Gastroesophageal sphincter (tissue), 4 donors: ENCODE data around the gene STPG2. TPM values are rescaled to one million over a fixed set of nuclear protein-coding genes. Genes with fewer than 3 reads are reported as not detected.

Experiments
- ATAC-seq: fragments of 150-250 bp; one replicate; pipeline ENCODE4 v1.9.1; 2016; ENCODE audit warnings: mild to moderate bottlenecking, moderate library complexity
- H3K27ac ChIP-seq, 4 donors: fragments of 200-600 bp; sonication (generic) in 3 of 4; 1 replicate in 3 of 4; 2 replicates in 1 of 4; pipeline ENCODE4 v1.5.1; 2016 to 2019
- H3K27me3 ChIP-seq: fragments of 200-600 bp; sonication (generic); one replicate; pipeline ENCODE4 v1.5.1; 2019
- H3K36me3 ChIP-seq, 2 donors: fragments of 200-600 bp; sonication (generic); one replicate each; pipeline ENCODE4 v1.5.1; 2019; ENCODE audit warnings: control low read depth in 1 of 2
- H3K4me1 ChIP-seq, 3 donors: fragments of 200-600 bp; sonication (generic); 1 replicate in 2 of 3; 2 replicates in 1 of 3; pipeline ENCODE4 v1.5.1; 2016 to 2019; ENCODE audit warnings: control low read depth in 2 of 3
- H3K4me3 ChIP-seq, 2 donors: fragments of 200-600 bp; sonication (generic); one replicate each; pipeline ENCODE4 v1.5.1; 2019; ENCODE audit warnings: mild to moderate bottlenecking in 1 of 2, moderate library complexity in 1 of 2
- H3K9me3 ChIP-seq, 3 donors: fragments of 200-600 bp; sonication (generic); one replicate each; pipeline ENCODE4 v1.5.1; 2017 to 2019; ENCODE audit warnings: control low read depth in 2 of 3
- EP300 ChIP-seq: sonication (generic); formaldehyde crosslinking; IDR thresholded peaks from one replicate; pipeline ENCODE4 v1.6.1; 2017; ENCODE audit warnings: antibody characterized with exemption, mild to moderate bottlenecking
- POLR2A ChIP-seq, 2 donors: fragments of 450-650 bp; IDR thresholded peaks; one replicate each; pipeline ENCODE4 v1.6.1; 2017; ENCODE audit warnings: antibody characterized with exemption in 2 of 2, mild to moderate bottlenecking in 2 of 2, moderate library complexity in 1 of 2
- POLR2AphosphoS5 ChIP-seq: sonication (generic); formaldehyde crosslinking; IDR thresholded peaks from one replicate; pipeline ENCODE4 v1.6.1; 2017; ENCODE audit warnings: antibody characterized with exemption
- WGBS, 2 donors: methylation state at CpG; one replicate each; pipeline ENCODE4 v1.1.5; 2018; ENCODE audit warnings: low coverage in 1 of 2; 5-methylcytosine and 5-hydroxymethylcytosine counted together
- total RNA-seq, 4 donors: library from RNA; depleted of rRNA; stranded (reverse); fragments of >200 nt; gene quantifications; one replicate each; pipeline ENCODE4 v1.1.0, GENCODE V29; 2016
- TF ChIP-seq, protein P1 (sequence below), 4 experiments: fragments of 200-600 bp in 2 of 4; fragments of 450-650 bp in 2 of 4; sonication (generic) in 1 of 4; IDR thresholded peaks; one replicate each; pipeline ENCODE4 v1.5.1; 2017 to 2019; ENCODE audit warnings: antibody characterized with exemption in 4 of 4, mild to moderate bottlenecking in 2 of 4, moderate library complexity in 2 of 4

STPG2 gene
- total RNA-seq, 4 donors from 2014 or later = 0.13 to 0.62 TPM; not detected in 2

DNA sequence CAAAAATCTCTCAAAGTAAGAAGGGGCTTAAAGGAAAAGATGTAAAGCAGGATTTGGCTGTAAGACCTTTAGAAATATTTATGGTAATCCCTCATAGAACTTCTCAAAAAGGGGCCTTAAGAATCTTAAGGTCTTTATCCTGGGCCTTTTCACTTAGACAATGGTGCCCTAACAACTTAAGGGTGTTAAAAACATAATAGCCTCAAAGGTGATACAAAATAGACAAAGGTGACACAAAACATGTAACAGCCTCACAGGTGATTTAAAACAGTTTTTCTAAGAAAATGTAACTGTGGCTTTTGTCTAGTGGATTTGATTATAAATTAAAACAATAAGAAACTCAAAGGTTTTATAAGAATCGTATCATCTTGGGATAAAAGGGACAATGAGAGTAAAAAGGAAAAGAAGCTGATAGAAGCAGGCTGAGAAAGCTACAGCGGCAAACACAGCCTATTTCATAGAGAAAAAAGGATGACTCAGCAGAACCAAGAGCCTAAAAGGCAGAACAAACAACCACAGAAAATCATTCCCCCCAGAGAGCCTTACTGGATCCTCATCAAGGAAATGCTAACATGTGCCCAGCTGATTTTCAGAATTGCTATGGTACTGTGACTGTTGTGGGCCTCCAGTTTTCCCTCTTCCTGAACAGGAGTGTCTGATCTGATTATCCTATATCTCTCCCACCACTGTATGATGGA, 164.3 kb downstream of the STPG2 start:
- no peaks in the 10 kb centered on the region for H3K4me1 ChIP-seq
- TF ChIP-seq POLR2A (IDR thresholded peaks at IDR 0.05) = no peak
- no peak for TF ChIP-seq POLR2AphosphoS5
- TF ChIP-seq, protein P1, sequence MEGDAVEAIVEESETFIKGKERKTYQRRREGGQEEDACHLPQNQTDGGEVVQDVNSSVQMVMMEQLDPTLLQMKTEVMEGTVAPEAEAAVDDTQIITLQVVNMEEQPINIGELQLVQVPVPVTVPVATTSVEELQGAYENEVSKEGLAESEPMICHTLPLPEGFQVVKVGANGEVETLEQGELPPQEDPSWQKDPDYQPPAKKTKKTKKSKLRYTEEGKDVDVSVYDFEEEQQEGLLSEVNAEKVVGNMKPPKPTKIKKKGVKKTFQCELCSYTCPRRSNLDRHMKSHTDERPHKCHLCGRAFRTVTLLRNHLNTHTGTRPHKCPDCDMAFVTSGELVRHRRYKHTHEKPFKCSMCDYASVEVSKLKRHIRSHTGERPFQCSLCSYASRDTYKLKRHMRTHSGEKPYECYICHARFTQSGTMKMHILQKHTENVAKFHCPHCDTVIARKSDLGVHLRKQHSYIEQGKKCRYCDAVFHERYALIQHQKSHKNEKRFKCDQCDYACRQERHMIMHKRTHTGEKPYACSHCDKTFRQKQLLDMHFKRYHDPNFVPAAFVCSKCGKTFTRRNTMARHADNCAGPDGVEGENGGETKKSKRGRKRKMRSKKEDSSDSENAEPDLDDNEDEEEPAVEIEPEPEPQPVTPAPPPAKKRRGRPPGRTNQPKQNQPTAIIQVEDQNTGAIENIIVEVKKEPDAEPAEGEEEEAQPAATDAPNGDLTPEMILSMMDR (IDR thresholded peaks at IDR 0.05) = no peak
- no peak for TF ChIP-seq EP300
- H3K27me3 ChIP-seq = no peaks in the 10 kb centered on the region
- no peak overlapping the region for H3K27ac ChIP-seq
- no peaks in the 10 kb centered on the region for H3K36me3 ChIP-seq
- H3K4me3 ChIP-seq = no peak overlapping the region
- H3K9me3 ChIP-seq = peaks cover 0 to 5% (median 0%) of the 10 kb centered on the region in 3 donors
- 66 to 67% methylated on average over 1 to 2 of the region's 2 CpGs for WGBS, 2 donors
- ATAC-seq = no peak

DNA sequence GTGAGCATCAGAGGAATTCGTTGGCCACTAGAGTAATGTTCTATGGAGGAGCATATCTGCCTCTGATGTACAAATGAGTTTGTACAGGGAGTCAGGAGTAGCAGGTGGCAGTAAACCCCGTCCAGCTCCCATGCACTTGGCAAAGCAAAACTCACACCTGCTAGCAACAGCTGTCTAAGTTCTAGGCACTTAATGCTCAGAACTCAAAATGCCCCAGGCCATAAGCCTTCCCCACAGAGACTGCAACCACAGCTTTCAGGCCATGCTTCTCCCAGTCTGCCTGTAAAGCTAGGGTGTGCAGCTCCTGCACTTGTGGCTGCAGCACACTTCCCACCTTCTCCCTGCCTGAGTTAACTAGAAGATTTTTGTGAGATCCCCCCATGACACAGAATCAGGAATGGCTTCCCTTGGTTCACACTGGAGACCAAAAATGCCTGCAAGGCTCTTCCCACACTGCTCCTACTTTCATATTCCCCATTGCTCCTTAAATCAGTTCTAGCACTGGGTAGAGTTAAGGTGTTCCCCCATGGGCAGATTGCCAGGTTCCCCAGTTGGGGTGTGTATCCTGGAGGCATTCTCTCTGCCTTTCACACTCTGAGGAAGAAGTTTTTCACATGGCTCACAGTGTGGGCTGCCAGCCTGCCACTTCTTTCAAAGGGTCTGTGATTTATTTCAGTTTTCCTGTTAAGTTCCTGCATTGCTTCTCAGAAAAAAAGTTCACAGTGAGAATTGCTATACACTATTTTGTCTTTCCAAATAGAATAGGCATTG, 189.9 kb downstream of the STPG2 start:
- Histone ChIP-seq H3K27me3 (no peaks in the 10 kb centered on the region), H3K4me3 (no peak overlapping the region), H3K36me3 (no peaks in the 10 kb centered on the region), H3K4me1 (no peaks in the 10 kb centered on the region), H3K9me3 (peaks cover 0 to 16% (median 0%) of the 10 kb centered on the region in 3 donors), H3K27ac (no peak overlapping the region)
- no CpG with 5 or more reads among the region's 2 CpGs for WGBS, 2 donors
- TF ChIP-seq POLR2AphosphoS5 (no peak), POLR2A (IDR thresholded peaks at IDR 0.05) (no peak), EP300 (no peak)
- no peak for ATAC-seq

- no peak for ATAC-seq
- Histone ChIP-seq H3K9me3 (peaks cover 0 to 16% (median 0%) of the 10 kb centered on the region in 3 donors), H3K4me3 (no peak overlapping the region), H3K27ac (no peak overlapping the region), H3K36me3 (no peaks in the 10 kb centered on the region), H3K4me1 (no peaks in the 10 kb centered on the region), H3K27me3 (no peaks in the 10 kb centered on the region)
- 82% methylated on average over 2 of the region's 3 CpGs; no CpG with 5 or more reads in 1 of the 2 donors for WGBS, 2 donors
- TF ChIP-seq, protein P1 (IDR thresholded peaks at IDR 0.05) = no peak
- no peak for TF ChIP-seq POLR2A (IDR thresholded peaks at IDR 0.05)
- TF ChIP-seq EP300 = no peak
- no peak for TF ChIP-seq POLR2AphosphoS5
Measured at GRCh38 chr4:97952763-97953162, 190.5 kb downstream of the STPG2 start.

DNA sequence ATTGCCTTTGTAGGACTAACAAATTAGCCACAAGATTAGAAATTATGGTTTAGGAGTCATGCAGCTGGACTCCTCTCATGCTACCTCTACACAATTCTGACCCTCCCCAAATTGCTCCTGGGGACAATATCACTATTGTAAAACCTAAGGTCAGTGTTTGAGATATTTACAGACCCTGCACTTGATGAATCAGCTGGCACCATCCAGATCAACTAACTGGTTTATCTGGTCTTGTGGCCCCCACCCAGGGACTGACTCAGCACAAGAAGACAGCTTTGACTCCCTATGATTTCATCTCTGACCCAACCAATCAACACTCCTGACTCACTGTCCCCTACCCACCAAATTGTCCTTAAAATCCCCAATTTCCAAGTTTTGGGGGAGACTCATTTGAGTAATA, 192.4 kb downstream of the STPG2 start:
- no peaks in the 10 kb centered on the region for H3K4me1 ChIP-seq
- H3K4me3 ChIP-seq = no peak overlapping the region
- peaks cover 0 to 16% (median 0%) of the 10 kb centered on the region in 3 donors for H3K9me3 ChIP-seq
- TF ChIP-seq POLR2A (IDR thresholded peaks at IDR 0.05) = no peak
- TF ChIP-seq POLR2AphosphoS5 = no peak
- TF ChIP-seq, protein P1 (IDR thresholded peaks at IDR 0.05) = no peak
- no peak for TF ChIP-seq EP300
- no peak overlapping the region for H3K27ac ChIP-seq
- H3K36me3 ChIP-seq = no peaks in the 10 kb centered on the region
- no peaks in the 10 kb centered on the region for H3K27me3 ChIP-seq
- ATAC-seq = no peak

GRCh38 chr4:97942951-97943350, 200.3 kb downstream of the STPG2 start:
- H3K4me3 ChIP-seq = no peak overlapping the region
- H3K36me3 ChIP-seq = no peaks in the 10 kb centered on the region
- no peaks in the 10 kb centered on the region for H3K4me1 ChIP-seq
- H3K27me3 ChIP-seq = no peaks in the 10 kb centered on the region
- H3K27ac ChIP-seq = no peak overlapping the region
- peaks cover 0 to 19% (median 0%) of the 10 kb centered on the region in 3 donors for H3K9me3 ChIP-seq
- TF ChIP-seq POLR2AphosphoS5 = no peak
- TF ChIP-seq, protein P1 (IDR thresholded peaks at IDR 0.05) = no peak
- no peak for TF ChIP-seq EP300
- no peak for TF ChIP-seq POLR2A (IDR thresholded peaks at IDR 0.05)
- no peak for ATAC-seq
- WGBS, 2 donors = 67% methylated on average over 1 of the region's 1 CpG; no CpG with 5 or more reads in 1 of the 2 donors
